Cardiac fibroblast (primary cell): ENCODE results near the gene WWC2.

Experiments
- DNase-seq, 2 donors: peaks; one replicate each; pipeline versions ENCODE4 v3.0.0 to v3.0.0-alpha.2; 2010; ENCODE audit warnings: low read depth in 2 of 2
- H3K4me3 ChIP-seq, 2 donors: replicated peaks in 1 of 2; 1 replicate in 1 of 2; 2 replicates in 1 of 2; pipeline ENCODE4 v1.5.1; 2011; ENCODE audit warnings: low read depth in 2 of 2, low read length in 2 of 2, mild to moderate bottlenecking in 2 of 2, moderate library complexity in 1 of 2
- CTCF ChIP-seq: IDR thresholded peaks from one replicate; pipeline ENCODE4 v1.5.1; 2011; ENCODE audit warnings: low read depth, mild to moderate bottlenecking, low read length, inconsistent platforms

WWC2 gene

DNA sequence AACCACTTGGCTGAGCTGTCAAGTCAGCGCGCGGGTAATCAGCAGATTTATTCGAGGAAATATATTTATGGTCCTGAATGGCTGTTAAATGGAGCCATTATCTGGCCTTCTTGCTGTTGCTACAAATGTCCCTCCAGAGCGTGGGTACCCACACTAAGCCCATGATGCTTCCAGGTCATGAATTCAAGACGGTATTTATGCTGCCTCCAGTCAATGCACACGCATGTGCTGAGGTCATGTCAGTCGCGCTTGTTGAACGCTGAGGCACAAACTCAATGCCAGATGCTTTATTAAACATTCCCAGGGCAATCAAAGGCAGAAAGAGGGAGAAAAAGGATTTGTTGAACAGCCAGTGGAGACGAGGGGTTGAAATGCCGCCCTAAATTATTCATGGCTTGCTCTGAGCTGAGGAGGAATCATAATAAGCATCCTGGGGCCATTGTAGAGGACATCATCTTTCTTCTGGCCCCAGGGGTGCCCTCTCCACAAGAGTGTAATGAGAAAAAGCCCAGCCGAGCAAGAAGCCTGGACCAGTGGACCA lies 259.2 kb downstream of the WWC2 start:
- no peak overlapping the region for H3K4me3 ChIP-seq
- no peak for DNase-seq
- TF ChIP-seq CTCF: no peak

- no peak for TF ChIP-seq CTCF
- DNase-seq: peak; percentile 31 to 69
- H3K4me3 ChIP-seq: no peak overlapping the region
Observed at GRCh38 chr4:183360161-183360919, 261.3 kb downstream of the WWC2 start.

- no peak for TF ChIP-seq CTCF
- H3K4me3 ChIP-seq: no peak overlapping the region
- no peak for DNase-seq
Observed at GRCh38 chr4:183362036-183362435, 263.0 kb downstream of the WWC2 start.

- peak; percentile 13 for TF ChIP-seq CTCF
- peak in 1 of 2 donors; percentile 63 for DNase-seq
- H3K4me3 ChIP-seq: no peak overlapping the region
Observed at GRCh38 chr4:183362916-183363542, 264.0 kb downstream of the WWC2 start.

DNA sequence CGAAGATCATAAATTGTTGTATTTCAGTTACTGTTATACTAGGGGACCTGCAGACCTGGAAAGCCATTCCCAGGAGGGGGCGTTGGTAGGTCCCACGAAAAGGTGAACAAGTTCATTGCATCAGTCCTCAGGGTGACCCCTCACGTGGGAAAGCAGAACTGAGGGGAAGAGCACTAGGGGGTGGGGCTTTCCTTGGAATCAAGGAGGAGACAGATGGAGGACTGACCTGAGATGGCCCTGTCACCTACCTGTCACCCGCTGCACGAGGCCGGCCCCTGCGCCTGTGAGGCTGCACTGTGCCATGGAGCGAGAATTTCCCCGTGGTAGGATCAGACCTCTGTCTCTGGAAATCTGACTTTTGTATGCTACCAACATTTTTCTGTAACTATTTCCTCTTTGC lies 265.0 kb downstream of the WWC2 start:
- DNase-seq: no peak
- no peak overlapping the region for H3K4me3 ChIP-seq
- TF ChIP-seq CTCF: no peak

- no peak for DNase-seq
- TF ChIP-seq CTCF: no peak
- no peak overlapping the region for H3K4me3 ChIP-seq
Observed at GRCh38 chr4:183366206-183366835, 267.3 kb downstream of the WWC2 start.
